Type B pancreatic cell (in vitro differentiated cells): ENCODE measurements around the gene PHYHIPL. TPM values are rescaled to one million over a fixed set of nuclear protein-coding genes. Genes with fewer than 3 reads are reported as not detected.

Source experiments
- DNase-seq: peaks from one replicate; pipeline ENCODE4 v3.0.0; 2021; ENCODE audit warnings: mixed read lengths; ENCODE audit not compliant: unreplicated experiment; ENCODE audit errors: extremely low spot score
- H3K27ac Mint-ChIP-seq: 2 replicates; pipeline ENCODE4 v1.8.0; 2021; ENCODE audit warnings: mild to moderate bottlenecking, mixed read lengths
- H3K27me3 Mint-ChIP-seq: 2 replicates; pipeline ENCODE4 v1.8.0; 2021; ENCODE audit warnings: mixed read lengths
- H3K36me3 Mint-ChIP-seq: 2 replicates; pipeline ENCODE4 v1.8.0; 2021; ENCODE audit warnings: mixed read lengths
- H3K4me1 Mint-ChIP-seq: one replicate; pipeline ENCODE4 v1.8.0; 2021; ENCODE audit warnings: mixed read lengths; ENCODE audit not compliant: unreplicated experiment
- H3K4me3 Mint-ChIP-seq: 2 replicates; pipeline ENCODE4 v1.8.0; 2021; ENCODE audit warnings: mild to moderate bottlenecking, mixed read lengths
- H3K9me3 Mint-ChIP-seq: 2 replicates; pipeline ENCODE4 v1.8.0; 2021; ENCODE audit warnings: mixed read lengths
- long read RNA-seq: library from polyadenylated mRNA; unstranded; transcript quantifications from one replicate; pipeline ENCODE4 v2.0.0, GENCODE V29; 2020
- total RNA-seq: library from RNA; stranded (reverse); gene quantifications from 2 replicates; pipeline ENCODE4 v1.2.1, GENCODE V29; 2021; ENCODE audit warnings: low replicate concordance
- TF ChIP-seq, protein P1 (sequence below): fragments of 200-600 bp; sonication (generic); conservative IDR thresholded peaks from 2 replicates; pipeline ENCODE4 v1.5.0; 2021; ENCODE audit warnings: antibody characterized with exemption, mild to moderate bottlenecking

Gene PHYHIPL
- 14.3 and 23.8 TPM in 2 replicates for total RNA-seq
- long read RNA-seq, transcript PHYHIPL-202 (5 exons, 3,578 nt), result major isoform, 54 of 60 reads
- long read RNA-seq, partial matches to known transcripts, result 0 of 60 reads
- long read RNA-seq, other reads (novel, unspliced or antisense), result 5 of 60 reads

DNA sequence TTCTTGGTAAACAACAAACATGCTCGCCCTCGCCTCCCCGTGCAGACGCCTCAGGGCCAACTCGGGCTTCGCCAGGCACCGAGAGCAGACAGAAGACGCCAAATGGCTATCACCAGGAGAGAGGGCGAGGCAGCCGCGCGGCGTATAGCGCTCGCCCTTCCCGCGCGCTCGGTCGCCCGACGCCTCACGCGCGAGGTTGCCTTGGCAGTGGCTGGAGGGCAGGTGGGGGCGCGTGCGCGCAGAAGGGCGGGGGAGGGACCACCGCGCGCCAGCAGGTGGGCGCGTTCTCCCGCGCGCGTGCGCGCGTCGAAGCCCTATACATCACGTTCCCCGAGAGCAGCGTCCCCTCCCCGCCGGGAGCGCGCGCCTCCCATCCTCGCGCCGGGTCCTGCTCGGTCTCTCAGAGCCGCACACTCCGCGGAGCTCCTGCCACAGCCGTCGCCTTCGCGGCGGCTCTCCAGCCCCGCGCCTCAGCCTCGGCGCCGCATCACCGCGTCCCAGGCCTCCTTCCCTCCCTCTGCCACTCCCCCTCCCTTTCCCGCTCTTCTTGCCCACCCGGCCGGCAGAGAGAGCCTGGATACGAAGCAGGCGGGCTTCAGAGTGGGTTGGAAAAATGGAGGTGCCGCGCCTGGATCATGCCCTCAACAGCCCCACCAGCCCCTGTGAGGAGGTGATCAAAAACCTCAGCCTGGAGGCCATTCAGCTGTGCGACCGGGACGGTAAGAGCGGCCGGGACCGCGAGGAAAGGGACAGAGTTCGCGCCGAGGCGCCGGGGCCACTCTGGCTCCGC is at the start of gene PHYHIPL:
TSS of gene PHYHIPL (plus strand) at position 403 of the 790 bp plus-strand sequence. CDS start at position 614, 211 bp downstream.
- Mint-ChIP-seq H3K27ac (peak within 1 kb of the TSS; percentile 95), H3K27me3 (peaks cover 9% of the 10 kb centered on the region), H3K4me1 (peaks cover 12% of the 10 kb centered on the region), H3K9me3 (peaks cover 4% of the 10 kb centered on the region), H3K4me3 (peak within 1 kb of the TSS; percentile 98), H3K36me3 (peaks cover 5% of the 10 kb centered on the region)
- TF ChIP-seq, protein P1, sequence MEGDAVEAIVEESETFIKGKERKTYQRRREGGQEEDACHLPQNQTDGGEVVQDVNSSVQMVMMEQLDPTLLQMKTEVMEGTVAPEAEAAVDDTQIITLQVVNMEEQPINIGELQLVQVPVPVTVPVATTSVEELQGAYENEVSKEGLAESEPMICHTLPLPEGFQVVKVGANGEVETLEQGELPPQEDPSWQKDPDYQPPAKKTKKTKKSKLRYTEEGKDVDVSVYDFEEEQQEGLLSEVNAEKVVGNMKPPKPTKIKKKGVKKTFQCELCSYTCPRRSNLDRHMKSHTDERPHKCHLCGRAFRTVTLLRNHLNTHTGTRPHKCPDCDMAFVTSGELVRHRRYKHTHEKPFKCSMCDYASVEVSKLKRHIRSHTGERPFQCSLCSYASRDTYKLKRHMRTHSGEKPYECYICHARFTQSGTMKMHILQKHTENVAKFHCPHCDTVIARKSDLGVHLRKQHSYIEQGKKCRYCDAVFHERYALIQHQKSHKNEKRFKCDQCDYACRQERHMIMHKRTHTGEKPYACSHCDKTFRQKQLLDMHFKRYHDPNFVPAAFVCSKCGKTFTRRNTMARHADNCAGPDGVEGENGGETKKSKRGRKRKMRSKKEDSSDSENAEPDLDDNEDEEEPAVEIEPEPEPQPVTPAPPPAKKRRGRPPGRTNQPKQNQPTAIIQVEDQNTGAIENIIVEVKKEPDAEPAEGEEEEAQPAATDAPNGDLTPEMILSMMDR, result no peak
- DNase-seq, result peak; percentile 73

DNA sequence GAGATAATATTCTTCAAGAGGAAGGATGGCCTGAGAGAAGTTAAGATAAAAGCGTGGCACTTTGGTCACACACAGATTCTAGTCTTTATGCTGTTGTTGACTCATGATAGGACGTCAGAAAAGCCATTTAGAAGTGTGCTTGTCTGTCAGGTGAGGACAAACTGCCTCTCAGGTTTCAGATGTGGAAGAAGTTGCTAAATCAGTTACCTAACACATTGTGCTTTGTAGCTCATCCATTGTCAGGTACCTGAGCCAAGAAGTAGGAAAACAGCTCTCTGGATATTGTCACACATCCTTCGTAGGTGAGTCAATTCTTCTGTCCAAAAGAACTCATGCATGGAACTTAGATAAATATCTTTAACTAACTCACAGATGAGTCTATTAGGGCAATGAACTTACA is 49.5 kb upstream of the PHYHIPL start:
- Mint-ChIP-seq H3K4me1 (peaks cover 20% of the 10 kb centered on the region), H3K27ac (no peak overlapping the region), H3K4me3 (peak overlapping the region; percentile 5), H3K36me3 (no peaks in the 10 kb centered on the region), H3K27me3 (no peaks in the 10 kb centered on the region), H3K9me3 (peaks cover 10% of the 10 kb centered on the region)
- TF ChIP-seq, protein P1, result no peak
- DNase-seq, result no peak

- Mint-ChIP-seq H3K4me3 (no peak overlapping the region), H3K27ac (no peak overlapping the region), H3K4me1 (peaks cover 25% of the 10 kb centered on the region), H3K27me3 (no peaks in the 10 kb centered on the region), H3K9me3 (peaks cover 10% of the 10 kb centered on the region), H3K36me3 (no peaks in the 10 kb centered on the region)
- TF ChIP-seq, protein P1, result no peak
- no peak for DNase-seq
These were observed 48.5 kb upstream of the PHYHIPL start for GRCh38 chr10:59127991-59128390.

- TF ChIP-seq, protein P1, result no peak
- DNase-seq, result no peak
- Mint-ChIP-seq H3K4me1 (peaks cover 33% of the 10 kb centered on the region), H3K36me3 (no peaks in the 10 kb centered on the region), H3K9me3 (peaks cover 10% of the 10 kb centered on the region), H3K27me3 (no peaks in the 10 kb centered on the region), H3K4me3 (no peak overlapping the region), H3K27ac (no peak overlapping the region)
These were observed 46.6 kb upstream of the PHYHIPL start for GRCh38 chr10:59129867-59130266.

GRCh38 chr10:59131666-59132065 is 44.8 kb upstream of the PHYHIPL start:
- H3K27me3 Mint-ChIP-seq, result no peaks in the 10 kb centered on the region
- H3K36me3 Mint-ChIP-seq, result no peaks in the 10 kb centered on the region
- peaks cover 10% of the 10 kb centered on the region for H3K9me3 Mint-ChIP-seq

More at GRCh38 chr10:59131666-59132065, 44.8 kb upstream of the PHYHIPL start:
- no peak overlapping the region for H3K27ac Mint-ChIP-seq
- TF ChIP-seq, protein P1, result no peak
- peaks cover 21% of the 10 kb centered on the region for H3K4me1 Mint-ChIP-seq
- H3K4me3 Mint-ChIP-seq, result no peak overlapping the region
- DNase-seq, result no peak
